Right lobe of liver (tissue), 4 donors: ENCODE measurements around the gene MYLK2.

Experiments
- CTCF ChIP-seq, 4 donors: fragments of 200-600 bp in 3 of 4; fragments of 450-650 bp in 1 of 4; IDR thresholded peaks; one replicate each; pipeline versions ENCODE4 v1.5.1 to v1.8.0; 2016 to 2022; ENCODE audit warnings: antibody characterized with exemption in 4 of 4, mild to moderate bottlenecking in 2 of 4
- POLR2A ChIP-seq: fragments of 450-650 bp; IDR thresholded peaks from one replicate; pipeline ENCODE4 v1.6.1; 2017; ENCODE audit warnings: antibody characterized with exemption, mild to moderate bottlenecking
- donor health status: DM: no; HTN: no; CAD: no.
- donor health status: DM: no; HTN: no; CAD: no.
- donor health status: DM: no; HTN: yes; CAD: no.

GRCh38 chr20:31859998-31860380 is 40.8 kb downstream of the MYLK2 start:
- no peak for TF ChIP-seq CTCF (IDR thresholded peaks at IDR 0.05)
- no peak for TF ChIP-seq POLR2A
